Fibroblast of pulmonary artery (primary cell): ENCODE data around the gene METTL22.

ENCODE experiments used
- DNase-seq: peaks from one replicate; pipeline ENCODE4 v3.0.0-alpha.2; 2010; ENCODE audit warnings: low read depth
- H3K4me3 ChIP-seq: replicated peaks from 2 replicates; pipeline ENCODE4 v1.5.1; 2011; ENCODE audit warnings: low read depth, mild to moderate bottlenecking, control low read depth, low read length, moderate library complexity
- CTCF ChIP-seq: IDR thresholded peaks from 2 replicates; pipeline ENCODE4 v1.5.1; 2011; ENCODE audit warnings: mild to moderate bottlenecking, control low read depth, low read length, inconsistent platforms; ENCODE audit errors: missing control alignments

The METTL22 gene

GRCh38 chr16:8594149-8594666, 27.3 kb upstream of the METTL22 start:
- H3K4me3 ChIP-seq, result no peak overlapping the region
- TF ChIP-seq CTCF, result no peak
- no peak for DNase-seq

- no peak for TF ChIP-seq CTCF
- no peak overlapping the region for H3K4me3 ChIP-seq
- no peak for DNase-seq
Measured at GRCh38 chr16:8595783-8596182, 25.7 kb upstream of the METTL22 start.

GRCh38 chr16:8596581-8596980, 24.9 kb upstream of the METTL22 start:
- no peak for DNase-seq
- no peak overlapping the region for H3K4me3 ChIP-seq
- TF ChIP-seq CTCF, result no peak

- DNase-seq, result no peak
- no peak overlapping the region for H3K4me3 ChIP-seq
- TF ChIP-seq CTCF, result no peak
Measured at GRCh38 chr16:8600144-8600775, 21.2 kb upstream of the METTL22 start.

GRCh38 chr16:8605554-8605953, 15.9 kb upstream of the METTL22 start:
- TF ChIP-seq CTCF, result no peak
- DNase-seq, result no peak
- no peak overlapping the region for H3K4me3 ChIP-seq

GRCh38 chr16:8607214-8607613, 14.3 kb upstream of the METTL22 start:
- no peak overlapping the region for H3K4me3 ChIP-seq
- DNase-seq, result no peak
- TF ChIP-seq CTCF, result no peak

- no peak overlapping the region for H3K4me3 ChIP-seq
- no peak for TF ChIP-seq CTCF
- no peak for DNase-seq
Measured at GRCh38 chr16:8611122-8611521, 10.4 kb upstream of the METTL22 start.
